ENCODE data around the gene CNTF. TPM values are rescaled to one million over a fixed set of nuclear protein-coding genes. Genes with fewer than 3 reads are reported as not detected.

Gene CNTF
- polyA plus RNA-seq, 1 of the 3 experiments (the other 2 are of a cell fraction): 0.87 TPM

DNA sequence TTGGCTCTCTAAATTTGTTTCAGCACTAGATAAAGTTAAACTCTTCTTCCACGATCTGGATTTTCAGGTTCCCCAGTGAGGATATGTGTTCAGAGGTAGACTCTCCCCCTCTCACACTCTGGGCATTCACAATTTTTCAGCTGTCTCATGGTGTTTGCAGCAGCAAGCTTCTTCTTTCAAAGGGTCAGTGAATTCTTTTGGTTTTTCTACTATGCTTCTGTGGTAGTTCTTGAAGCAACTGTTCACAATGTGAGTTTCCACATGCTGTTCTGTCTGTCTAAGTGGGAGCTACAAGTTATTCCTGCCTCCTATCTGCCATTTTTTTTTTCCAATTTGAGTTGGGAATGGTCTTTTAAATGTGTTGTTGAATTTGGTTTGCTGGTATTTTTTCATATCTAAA lies 25.4 kb downstream of the CNTF start:
- no peak for DNase-seq
- Histone ChIP-seq H4K20me1 (ENCODE audit: insufficient read depth) (no peaks in the 10 kb centered on the region), H2AFZ (ENCODE audit: low read depth) (no peak overlapping the region), H3K4me1 (ENCODE audit: control insufficient read depth in 1 of 2, insufficient read depth in 2 of 2, low read depth in 1 of 2, low read length in 1 of 2) (no peaks in the 10 kb centered on the region), H3K9ac (no peak overlapping the region), H3K79me2 (ENCODE audit: insufficient read depth) (no peaks in the 10 kb centered on the region), H3K27me3 (ENCODE audit: insufficient read depth) (no peaks in the 10 kb centered on the region), H3K36me3 (replicated peaks in 1 of 2; ENCODE audit: control insufficient read depth in 1 of 2, insufficient read depth in 2 of 2, low read length in 1 of 2) (no peaks in the 10 kb centered on the region), H3K9me3 (no peaks in the 10 kb centered on the region), H3K4me2 (no peak overlapping the region), H3K9me2 (no peaks in the 10 kb centered on the region), H3K4me3 (ENCODE audit: low read depth in 2 of 2, low read length in 1 of 2) (no peak overlapping the region), H3F3A (replicated peaks; ENCODE audit: insufficient read depth) (no peaks in the 10 kb centered on the region), H3K27ac (ENCODE audit: low read depth in 2 of 2, low read length in 1 of 2) (no peak overlapping the region)
- TF ChIP-seq POLR2AphosphoS5 (IDR thresholded peaks at IDR 0.05; ENCODE audit: low read depth, low read length) (no peak), NRF1 (IDR thresholded peaks at IDR 0.05; ENCODE audit: low read depth, low read length) (no peak), ELF1 (IDR thresholded peaks at IDR 0.05) (no peak)
- TF ChIP-seq, protein P1, sequence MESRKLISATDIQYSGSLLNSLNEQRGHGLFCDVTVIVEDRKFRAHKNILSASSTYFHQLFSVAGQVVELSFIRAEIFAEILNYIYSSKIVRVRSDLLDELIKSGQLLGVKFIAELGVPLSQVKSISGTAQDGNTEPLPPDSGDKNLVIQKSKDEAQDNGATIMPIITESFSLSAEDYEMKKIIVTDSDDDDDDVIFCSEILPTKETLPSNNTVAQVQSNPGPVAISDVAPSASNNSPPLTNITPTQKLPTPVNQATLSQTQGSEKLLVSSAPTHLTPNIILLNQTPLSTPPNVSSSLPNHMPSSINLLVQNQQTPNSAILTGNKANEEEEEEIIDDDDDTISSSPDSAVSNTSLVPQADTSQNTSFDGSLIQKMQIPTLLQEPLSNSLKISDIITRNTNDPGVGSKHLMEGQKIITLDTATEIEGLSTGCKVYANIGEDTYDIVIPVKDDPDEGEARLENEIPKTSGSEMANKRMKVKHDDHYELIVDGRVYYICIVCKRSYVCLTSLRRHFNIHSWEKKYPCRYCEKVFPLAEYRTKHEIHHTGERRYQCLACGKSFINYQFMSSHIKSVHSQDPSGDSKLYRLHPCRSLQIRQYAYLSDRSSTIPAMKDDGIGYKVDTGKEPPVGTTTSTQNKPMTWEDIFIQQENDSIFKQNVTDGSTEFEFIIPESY (IDR thresholded peaks at IDR 0.05; ENCODE audit: borderline replicate concordance, low read depth): no peak
- WGBS (ENCODE audit: low lambda C conversion rate): 0% methylated on average over 1 of the region's 1 CpG
- ChIA-PET CTCF (interaction anchor here (1.7 kb wide), 1 partner anchor 141 kb away, joined by 5 read pairs; no protein-coding TSS in a partner anchor), POLR2A (no interaction called here)

DNA sequence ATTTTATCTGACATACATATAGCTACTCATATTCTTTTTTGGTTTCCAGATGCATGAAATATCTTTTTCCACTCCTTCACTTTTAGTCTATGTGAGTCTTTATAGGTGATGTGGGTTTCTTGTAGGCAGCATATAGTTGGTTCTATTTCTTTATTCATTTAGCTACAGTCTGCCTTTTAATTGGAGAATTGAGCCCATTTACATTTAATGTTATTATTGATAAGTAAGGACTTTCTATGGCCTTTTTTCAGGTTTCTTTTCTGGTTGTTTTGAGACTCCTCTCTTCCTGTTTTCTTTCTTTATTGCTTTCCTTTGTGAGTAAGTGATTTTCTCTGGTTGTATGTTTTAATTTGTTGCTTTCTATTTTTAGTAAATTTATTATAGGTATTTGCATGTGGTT lies 27.2 kb downstream of the CNTF start:
- no peak for TF ChIP-seq FOXM1 (IDR thresholded peaks at IDR 0.05; ENCODE audit: low read depth)
- ChIA-PET POLR2A (no interaction called here), CTCF (interaction anchor here (2.0 kb wide), 1 partner anchor 139 kb away, joined by 7 read pairs; no protein-coding TSS in a partner anchor)
- no peaks in the 10 kb centered on the region for H3K79me2 ChIP-seq (ENCODE audit: insufficient read depth)
- no peak overlapping the region for H2AFZ ChIP-seq (ENCODE audit: low read depth)
- no peaks in the 10 kb centered on the region for H3K9me3 ChIP-seq
- H3K4me1 ChIP-seq (ENCODE audit: control insufficient read depth in 1 of 2, insufficient read depth in 2 of 2, low read depth in 1 of 2, low read length in 1 of 2): no peaks in the 10 kb centered on the region
- H3K9me2 ChIP-seq: no peaks in the 10 kb centered on the region
- no peak for DNase-seq
- H3K4me2 ChIP-seq: no peak overlapping the region
- H3F3A ChIP-seq (replicated peaks; ENCODE audit: insufficient read depth): no peaks in the 10 kb centered on the region
- no peaks in the 10 kb centered on the region for H3K27me3 ChIP-seq (ENCODE audit: insufficient read depth)
- H3K9ac ChIP-seq: no peak overlapping the region
- H4K20me1 ChIP-seq (ENCODE audit: insufficient read depth): no peaks in the 10 kb centered on the region
- no peak overlapping the region for H3K4me3 ChIP-seq (ENCODE audit: low read depth in 2 of 2, low read length in 1 of 2)
- H3K27ac ChIP-seq (ENCODE audit: low read depth in 2 of 2, low read length in 1 of 2): no peak overlapping the region
- no peaks in the 10 kb centered on the region for H3K36me3 ChIP-seq (replicated peaks in 1 of 2; ENCODE audit: control insufficient read depth in 1 of 2, insufficient read depth in 2 of 2, low read length in 1 of 2)

DNA sequence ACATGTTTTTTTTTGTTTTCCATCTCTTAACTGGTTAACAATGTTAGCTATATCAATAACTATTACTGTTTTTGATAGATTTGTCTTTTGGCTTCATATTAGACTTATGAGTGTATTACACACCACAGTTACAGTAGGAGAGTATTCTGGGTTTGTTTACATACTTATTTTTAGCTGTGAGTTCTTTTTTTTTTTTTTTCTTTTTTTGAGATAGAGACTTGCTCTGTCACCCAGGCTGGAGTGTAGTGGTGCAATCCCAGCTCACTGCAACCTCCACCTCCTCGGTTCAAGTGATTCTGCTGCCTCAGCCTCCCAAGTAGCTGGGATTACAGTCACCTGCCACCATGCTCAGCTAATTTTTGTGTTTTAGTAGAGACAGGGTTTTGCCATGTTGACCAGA lies 28.0 kb downstream of the CNTF start:
- no peak for TF ChIP-seq RXRA (IDR thresholded peaks at IDR 0.05; ENCODE audit: borderline replicate concordance, low read depth)
- TF ChIP-seq ELF1 (IDR thresholded peaks at IDR 0.05): no peak
- TF ChIP-seq, protein P2, sequence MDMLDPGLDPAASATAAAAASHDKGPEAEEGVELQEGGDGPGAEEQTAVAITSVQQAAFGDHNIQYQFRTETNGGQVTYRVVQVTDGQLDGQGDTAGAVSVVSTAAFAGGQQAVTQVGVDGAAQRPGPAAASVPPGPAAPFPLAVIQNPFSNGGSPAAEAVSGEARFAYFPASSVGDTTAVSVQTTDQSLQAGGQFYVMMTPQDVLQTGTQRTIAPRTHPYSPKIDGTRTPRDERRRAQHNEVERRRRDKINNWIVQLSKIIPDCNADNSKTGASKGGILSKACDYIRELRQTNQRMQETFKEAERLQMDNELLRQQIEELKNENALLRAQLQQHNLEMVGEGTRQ (IDR thresholded peaks at IDR 0.05; ENCODE audit: borderline replicate concordance, low read depth, low read length): no peak
- no peak for TF ChIP-seq EZH2phosphoT487 (IDR thresholded peaks at IDR 0.05; ENCODE audit: borderline replicate concordance, low read depth)
- no peak for TF ChIP-seq SIN3A (IDR thresholded peaks at IDR 0.05; ENCODE audit: borderline replicate concordance, low read depth, low read length)
- TF ChIP-seq JUND (IDR thresholded peaks at IDR 0.05): no peak
- TF ChIP-seq NFIC (IDR thresholded peaks at IDR 0.05; ENCODE audit: borderline replicate concordance): no peak
- TF ChIP-seq NRF1 (IDR thresholded peaks at IDR 0.05; ENCODE audit: low read depth, low read length): no peak
- TF ChIP-seq YY1 (IDR thresholded peaks at IDR 0.05; ENCODE audit: low read depth): no peak
- TF ChIP-seq, protein P3, sequence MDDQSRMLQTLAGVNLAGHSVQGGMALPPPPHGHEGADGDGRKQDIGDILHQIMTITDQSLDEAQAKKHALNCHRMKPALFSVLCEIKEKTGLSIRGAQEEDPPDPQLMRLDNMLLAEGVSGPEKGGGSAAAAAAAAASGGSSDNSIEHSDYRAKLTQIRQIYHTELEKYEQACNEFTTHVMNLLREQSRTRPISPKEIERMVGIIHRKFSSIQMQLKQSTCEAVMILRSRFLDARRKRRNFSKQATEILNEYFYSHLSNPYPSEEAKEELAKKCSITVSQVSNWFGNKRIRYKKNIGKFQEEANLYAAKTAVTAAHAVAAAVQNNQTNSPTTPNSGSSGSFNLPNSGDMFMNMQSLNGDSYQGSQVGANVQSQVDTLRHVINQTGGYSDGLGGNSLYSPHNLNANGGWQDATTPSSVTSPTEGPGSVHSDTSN (IDR thresholded peaks at IDR 0.05): no peak
- TF ChIP-seq MEF2A (IDR thresholded peaks at IDR 0.05; ENCODE audit: borderline replicate concordance, low read depth): no peak
- no peak for TF ChIP-seq RAD21 (IDR thresholded peaks at IDR 0.05; ENCODE audit: low read length)
- no peak for TF ChIP-seq TEAD4 (IDR thresholded peaks at IDR 0.05; ENCODE audit: borderline replicate concordance, insufficient read depth)
- TF ChIP-seq RFX5 (IDR thresholded peaks at IDR 0.05; ENCODE audit: low read length): no peak
- H3K9me3 ChIP-seq: no peaks in the 10 kb centered on the region
- no peak overlapping the region for H3K27ac ChIP-seq (ENCODE audit: low read depth in 2 of 2, low read length in 1 of 2)
- no peak for DNase-seq
- no peak overlapping the region for H3K4me3 ChIP-seq (ENCODE audit: low read depth in 2 of 2, low read length in 1 of 2)
- no peak overlapping the region for H3K9ac ChIP-seq
- H3F3A ChIP-seq (replicated peaks; ENCODE audit: insufficient read depth): no peaks in the 10 kb centered on the region
- H3K9me2 ChIP-seq: no peaks in the 10 kb centered on the region
- H3K4me2 ChIP-seq: no peak overlapping the region
- ChIA-PET CTCF (interaction anchor here (2.0 kb wide), 1 partner anchor 138 kb away, joined by 7 read pairs; no protein-coding TSS in a partner anchor), POLR2A (no interaction called here)
- H4K20me1 ChIP-seq (ENCODE audit: insufficient read depth): no peaks in the 10 kb centered on the region
- H3K4me1 ChIP-seq (ENCODE audit: control insufficient read depth in 1 of 2, insufficient read depth in 2 of 2, low read depth in 1 of 2, low read length in 1 of 2): no peaks in the 10 kb centered on the region
- 0% methylated on average over 1 of the region's 1 CpG for WGBS (ENCODE audit: low lambda C conversion rate)
- no peaks in the 10 kb centered on the region for H3K36me3 ChIP-seq (replicated peaks in 1 of 2; ENCODE audit: control insufficient read depth in 1 of 2, insufficient read depth in 2 of 2, low read length in 1 of 2)
- H3K27me3 ChIP-seq (ENCODE audit: insufficient read depth): no peaks in the 10 kb centered on the region
- no peaks in the 10 kb centered on the region for H3K79me2 ChIP-seq (ENCODE audit: insufficient read depth)
- H2AFZ ChIP-seq (ENCODE audit: low read depth): no peak overlapping the region

All from SK-N-SH (cell line).